H9 (cell line): ENCODE results near the gene NT5DC2. TPM values are rescaled to one million over a fixed set of nuclear protein-coding genes. Genes with fewer than 3 reads are reported as not detected.

ENCODE experiments used
- DNase-seq: peaks from one replicate; pipeline ENCODE4 v3.0.0-alpha.2; 2017
- H2AFZ ChIP-seq: one replicate; pipeline ENCODE4 v1.6.1; 2013; ENCODE audit warnings: mild to moderate bottlenecking, low read length, control low read depth, moderate library complexity
- H2AK5ac ChIP-seq: 2 replicates; pipeline ENCODE4 v1.6.1; 2013; ENCODE audit warnings: low read length, control low read depth, mixed read lengths; ENCODE audit not compliant: insufficient read length
- H2BK120ac ChIP-seq: one replicate; pipeline ENCODE4 v1.6.1; 2013; ENCODE audit warnings: low read depth, mild to moderate bottlenecking, low read length, control low read depth, inconsistent platforms; ENCODE audit not compliant: poor library complexity, severe bottlenecking
- H2BK12ac ChIP-seq: 2 replicates; pipeline ENCODE4 v1.6.1; 2013; ENCODE audit warnings: low read length, control low read depth, mixed read lengths, low read depth; ENCODE audit not compliant: insufficient read length
- H2BK15ac ChIP-seq: 2 replicates; pipeline ENCODE4 v1.6.1; 2013; ENCODE audit warnings: low read depth, low read length, control low read depth
- H2BK20ac ChIP-seq: one replicate; pipeline ENCODE4 v1.6.1; 2013; ENCODE audit warnings: low read depth, mild to moderate bottlenecking, low read length, control low read depth, inconsistent platforms; ENCODE audit not compliant: poor library complexity, severe bottlenecking
- H2BK5ac ChIP-seq: 2 replicates; pipeline ENCODE4 v1.6.1; 2013; ENCODE audit warnings: low read length, control low read depth, mixed read lengths; ENCODE audit not compliant: insufficient read length
- H3K14ac ChIP-seq: 2 replicates; pipeline ENCODE4 v1.6.1; 2013; ENCODE audit warnings: low read length, control low read depth; ENCODE audit not compliant: insufficient read depth
- H3K18ac ChIP-seq: 2 replicates; pipeline ENCODE4 v1.6.1; 2013; ENCODE audit warnings: low read depth, mild to moderate bottlenecking, mixed read lengths, low read length, control low read depth; ENCODE audit not compliant: insufficient read length
- H3K23ac ChIP-seq: 2 replicates; pipeline ENCODE4 v1.6.1; 2013; ENCODE audit warnings: low read length, control low read depth, mixed read lengths, low read depth; ENCODE audit not compliant: insufficient read length
- H3K23me2 ChIP-seq: 2 replicates; pipeline ENCODE4 v1.6.1; 2013; ENCODE audit warnings: low read depth, mild to moderate bottlenecking, mixed read lengths, low read length, control low read depth; ENCODE audit not compliant: insufficient read length, poor library complexity, severe bottlenecking
- H3K27ac ChIP-seq: 2 replicates; pipeline ENCODE4 v1.5.1; 2013; ENCODE audit warnings: low read length, control low read depth, mixed read lengths, low read depth; ENCODE audit not compliant: insufficient read length
- H3K27me3 ChIP-seq: 2 replicates; pipeline ENCODE4 v1.6.1; 2013; ENCODE audit warnings: low read length, control low read depth, inconsistent platforms; ENCODE audit not compliant: insufficient read depth
- H3K4ac ChIP-seq: 2 replicates; pipeline ENCODE4 v1.6.1; 2013; ENCODE audit warnings: low read depth, mild to moderate bottlenecking, control low read depth, inconsistent platforms, low read length, moderate library complexity
- H3K4me1 ChIP-seq: 2 replicates; pipeline ENCODE4 v1.6.1; 2013; ENCODE audit warnings: low read length, control low read depth, inconsistent platforms; ENCODE audit not compliant: insufficient read depth
- H3K4me2 ChIP-seq: 2 replicates; pipeline ENCODE4 v1.6.1; 2013; ENCODE audit warnings: low read length, control low read depth, mixed read lengths; ENCODE audit not compliant: insufficient read length, insufficient read depth
- H3K56ac ChIP-seq: 2 replicates; pipeline ENCODE4 v1.6.1; 2013; ENCODE audit warnings: low read depth, mild to moderate bottlenecking, mixed read lengths, low read length, control low read depth; ENCODE audit not compliant: insufficient read length
- H3K79me1 ChIP-seq: 2 replicates; pipeline ENCODE4 v1.6.1; 2013; ENCODE audit warnings: low read depth, mild to moderate bottlenecking, moderate library complexity, low read length, control low read depth, inconsistent platforms; ENCODE audit not compliant: insufficient read depth, poor library complexity, severe bottlenecking
- H3K79me2 ChIP-seq: 2 replicates; pipeline ENCODE4 v1.6.1; 2013; ENCODE audit warnings: low read length, control low read depth, inconsistent platforms; ENCODE audit not compliant: insufficient read depth
- H3K9ac ChIP-seq: 2 replicates; pipeline ENCODE4 v1.6.1; 2013; ENCODE audit warnings: low read length, control low read depth, mixed read lengths; ENCODE audit not compliant: insufficient read length; ENCODE audit errors: extremely low read depth
- H3K9me3 ChIP-seq: one replicate; pipeline ENCODE4 v1.6.1; 2013; ENCODE audit warnings: low read depth, low read length, inconsistent platforms; ENCODE audit not compliant: control insufficient read depth
- H3T11ph ChIP-seq: one replicate; pipeline ENCODE4 v1.6.1; 2013; ENCODE audit warnings: mild to moderate bottlenecking, low read length, control low read depth, inconsistent platforms
- H4K20me1 ChIP-seq: one replicate; pipeline ENCODE4 v1.6.1; 2013; ENCODE audit not compliant: control insufficient read depth, insufficient read length, insufficient read depth
- H4K5ac ChIP-seq: 2 replicates; pipeline ENCODE4 v1.6.1; 2013; ENCODE audit warnings: low read depth, mild to moderate bottlenecking, mixed read lengths, low read length, control low read depth; ENCODE audit not compliant: insufficient read length
- H4K8ac ChIP-seq: replicated peaks from 2 replicates; pipeline ENCODE4 v1.6.1; 2013; ENCODE audit warnings: low read length, control low read depth, mixed read lengths, low read depth; ENCODE audit not compliant: insufficient read length
- H4K91ac ChIP-seq: 2 replicates; pipeline ENCODE4 v1.6.1; 2013; ENCODE audit warnings: low read depth, mild to moderate bottlenecking, moderate library complexity, mixed read lengths, low read length, control low read depth; ENCODE audit not compliant: insufficient read length
- H3K27ac Mint-ChIP-seq, 3 experiments: 2 replicates in 2 of 3; 3 replicates in 1 of 3; pipeline ENCODE4 v1.8.0; 2020 to 2021; ENCODE audit warnings: mixed read lengths in 3 of 3, mild to moderate bottlenecking in 1 of 3, moderate library complexity in 1 of 3
- H3K27me3 Mint-ChIP-seq: 2 replicates; pipeline ENCODE4 v1.8.0; 2021; ENCODE audit warnings: low read depth, mild to moderate bottlenecking, moderate library complexity, mixed read lengths
- H3K36me3 Mint-ChIP-seq, 3 experiments: 2 replicates in 2 of 3; 3 replicates in 1 of 3; pipeline ENCODE4 v1.8.0; 2020 to 2021; ENCODE audit warnings: low read depth in 3 of 3, mixed read lengths in 3 of 3; ENCODE audit not compliant: insufficient read depth in 1 of 3
- H3K4me1 Mint-ChIP-seq, 2 experiments: 2 replicates each; pipeline ENCODE4 v1.8.0; 2020; ENCODE audit warnings: mixed read lengths in 2 of 2
- H3K4me3 Mint-ChIP-seq, 2 experiments: 2 replicates in 1 of 2; 3 replicates in 1 of 2; pipeline ENCODE4 v1.8.0; 2020 to 2021; ENCODE audit warnings: mild to moderate bottlenecking in 2 of 2, mixed read lengths in 2 of 2, moderate library complexity in 1 of 2
- H3K9me3 Mint-ChIP-seq, 2 experiments: 2 replicates in 1 of 2; 3 replicates in 1 of 2; pipeline ENCODE4 v1.8.0; 2020; ENCODE audit warnings: mild to moderate bottlenecking in 2 of 2, mixed read lengths in 2 of 2, moderate library complexity in 1 of 2
- CTCF ChIP-seq: fragments of 200-600 bp; sonication (generic); conservative IDR thresholded peaks from 3 replicates; pipeline ENCODE4 v1.8.0; 2021; ENCODE audit warnings: antibody characterized with exemption, mild to moderate bottlenecking
- WGBS: extraction: QIAGEN DNeasy Blood & Tissue Kit; methylation state at CpG from one replicate; pipeline ENCODE4 v1.1.7; 2013; ENCODE audit warnings: missing lambda C conversion rate, low lambda C conversion rate, mixed read lengths; ENCODE audit not compliant: insufficient read length; ENCODE audit errors: extremely low coverage; 5-methylcytosine and 5-hydroxymethylcytosine counted together
- total RNA-seq: library from RNA; stranded (reverse); gene quantifications from 2 replicates; pipeline ENCODE4 v1.2.1, GENCODE V29; 2021

NT5DC2 gene
- total RNA-seq, 1 experiment from 2014 or later = 444 TPM

DNA sequence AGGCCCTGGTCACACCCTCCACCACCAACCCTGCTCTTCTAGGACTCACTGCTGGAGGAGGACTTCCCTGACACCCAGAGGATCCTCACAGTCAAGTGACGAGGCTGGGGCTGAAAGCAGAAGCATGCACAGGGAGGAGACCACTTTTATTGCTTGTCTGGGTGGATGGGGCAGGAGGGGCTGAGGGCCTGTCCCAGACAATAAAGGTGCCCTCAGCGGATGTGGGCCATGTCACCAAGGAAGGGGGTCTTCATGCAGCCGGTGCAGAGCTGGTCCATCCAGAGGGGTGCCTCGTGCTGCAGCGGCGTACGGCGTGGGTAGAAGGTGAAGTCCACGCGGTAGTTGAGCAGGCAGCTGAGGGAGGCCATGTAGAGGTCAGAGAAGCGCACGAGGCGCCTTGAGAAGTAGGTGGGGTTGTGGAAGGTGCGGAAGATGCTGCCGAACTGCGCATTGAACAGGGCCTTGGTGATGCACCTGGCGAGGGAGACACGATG, 9.4 kb downstream of the NT5DC2 start:
- Histone ChIP-seq H3K4me2 (no peak overlapping the region), H2BK12ac (no peak overlapping the region), H3K4ac (no peak overlapping the region), H2AFZ (no peak overlapping the region), H3K18ac (no peak overlapping the region), H3K79me1 (no peaks in the 10 kb centered on the region), H2BK120ac (no peak overlapping the region), H3K23ac (no peak overlapping the region), H2AK5ac (no peak overlapping the region), H3K27me3 (no peaks in the 10 kb centered on the region), H4K5ac (no peak overlapping the region), H3K4me1 (no peaks in the 10 kb centered on the region), H3K14ac (no peak overlapping the region), H2BK5ac (no peak overlapping the region), H2BK20ac (no peak overlapping the region), H3K9ac (no peak overlapping the region), H4K20me1 (peaks cover 3% of the 10 kb centered on the region), H4K91ac (no peak overlapping the region), H4K8ac (no peak overlapping the region), H3K79me2 (no peaks in the 10 kb centered on the region), H3K9me3 (no peaks in the 10 kb centered on the region), H3K27ac (no peak overlapping the region), H3K56ac (no peak overlapping the region), H2BK15ac (no peak overlapping the region), H3T11ph (no peak overlapping the region), H3K23me2 (no peaks in the 10 kb centered on the region)
- H3K4me3 Mint-ChIP-seq = no peak overlapping the region
- no peaks in the 10 kb centered on the region; the same call in none of the 2 replicates for H3K27me3 Mint-ChIP-seq
- H3K9me3 Mint-ChIP-seq = no peaks in the 10 kb centered on the region
- TF ChIP-seq CTCF = no peak
- H3K36me3 Mint-ChIP-seq = peaks cover 28 to 55% (median 52%) of the 10 kb centered on the region in 3 experiments; a peak in 6 of 7 replicates
- no CpG with 5 or more reads among the region's 18 CpGs for WGBS
- H3K4me1 Mint-ChIP-seq = no peaks in the 10 kb centered on the region
- no peak for DNase-seq
- peak overlapping the region; percentile 27 to 68 (median 66); a peak in 3 of 7 replicates for H3K27ac Mint-ChIP-seq
